ENCODE results near the gene SRR. TPM values are rescaled to one million over a fixed set of nuclear protein-coding genes. Genes with fewer than 3 reads are reported as not detected.

Gene SRR
- total RNA-seq, 1 donor from 2014 or later = 7.9 TPM

GRCh38 chr17:2370211-2370589, 66.5 kb downstream of the SRR start:
- no peak for DNase-seq (ENCODE audit: low read depth in 2 of 2)

DNA sequence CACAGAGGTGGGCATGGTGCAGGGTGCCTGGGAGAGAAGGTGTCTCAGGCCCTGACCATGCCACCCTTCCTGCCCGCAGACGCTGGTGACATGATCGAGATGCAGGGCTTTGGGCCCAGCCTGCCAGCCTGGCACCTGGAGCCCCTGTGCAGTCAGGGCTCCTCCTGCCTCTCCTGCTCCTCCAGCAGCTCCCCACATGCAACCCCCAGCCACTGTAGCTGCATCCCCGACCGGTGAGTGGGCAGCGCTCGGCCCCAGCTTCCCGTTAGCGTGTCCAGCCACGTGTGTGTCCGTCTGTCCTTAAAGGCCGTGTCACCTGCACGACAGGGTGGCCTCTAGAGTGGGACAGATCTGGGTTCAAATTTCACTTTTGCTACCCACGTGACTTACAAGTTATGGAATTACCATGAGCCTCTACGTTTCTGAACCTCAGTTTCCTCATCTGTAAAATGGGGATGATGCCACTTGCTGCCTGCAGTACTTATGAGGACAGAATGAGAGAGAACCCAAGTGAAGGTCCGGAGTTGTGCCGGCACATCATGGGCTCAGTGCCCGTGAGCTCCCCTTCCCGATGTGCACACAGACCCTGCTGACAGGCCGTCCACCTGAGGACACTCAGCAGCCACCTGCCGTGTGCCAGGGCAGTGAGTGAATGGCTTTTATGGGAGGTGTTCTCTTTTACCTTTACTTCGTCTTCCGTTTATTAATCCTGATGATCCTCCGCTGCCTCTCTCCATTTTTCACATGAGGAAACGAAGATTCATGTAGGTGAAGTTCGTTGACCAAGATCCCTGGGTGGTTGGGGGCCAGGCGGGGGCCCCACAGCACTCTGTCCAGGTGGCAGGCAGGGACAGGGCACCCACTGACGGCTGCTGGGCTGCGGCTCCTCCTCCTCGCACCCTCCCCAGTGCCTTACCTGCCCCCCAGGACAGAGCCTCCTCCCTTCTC, 67.7 kb downstream of the SRR start:
- no peak for DNase-seq (ENCODE audit: low read depth in 2 of 2)

DNA sequence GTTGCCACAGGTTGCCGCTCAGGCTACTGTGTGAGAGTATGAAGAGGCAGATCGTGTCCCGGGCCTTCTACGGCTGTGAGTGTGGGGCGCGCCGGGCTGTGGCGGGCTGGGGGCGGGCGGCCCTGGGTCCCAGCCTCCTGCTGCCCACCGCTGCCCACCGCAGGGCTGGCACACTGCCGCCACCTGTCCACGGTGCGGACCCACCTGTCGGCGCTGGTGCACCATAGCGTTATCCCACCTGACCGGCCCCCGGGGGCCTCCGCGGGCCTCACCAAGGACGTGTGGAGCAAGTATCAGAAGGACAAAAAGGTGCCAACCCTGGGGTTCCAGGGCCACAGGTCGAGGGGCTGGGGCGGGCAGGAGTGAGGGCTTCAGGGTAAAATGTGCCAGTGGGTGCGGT, 68.4 kb downstream of the SRR start:
- DNase-seq (ENCODE audit: low read depth in 2 of 2) = no peak

GRCh38 chr17:2372681-2373080, 68.9 kb downstream of the SRR start:
- DNase-seq (ENCODE audit: low read depth in 2 of 2) = no peak

- no peak for DNase-seq (ENCODE audit: low read depth in 2 of 2)
These were observed 69.4 kb downstream of the SRR start for GRCh38 chr17:2373179-2373578.

Other genes with a start within 250 kb of the SRR start
- 32.0 and 50.4 TPM in 2 replicates for gene HIC1, start 248.8 kb upstream of the SRR start, total RNA-seq
- gene SMG6, start 165 bp upstream of the SRR start, total RNA-seq = 19.6 and 23.8 TPM in 2 replicates
- gene TSR1, start 32.5 kb downstream of the SRR start, total RNA-seq = 27.7 and 34.1 TPM in 2 replicates
- 22.0 and 37.5 TPM in 2 replicates for gene SGSM2, start 33.6 kb downstream of the SRR start, total RNA-seq
- gene MNT, start 97.1 kb downstream of the SRR start, total RNA-seq = 1.7 and 2.8 TPM in 2 replicates
- 7.3 and 7.8 TPM in 2 replicates for gene METTL16, start 207.9 kb downstream of the SRR start, total RNA-seq

Data from lung microvascular endothelial cell (primary cell).